ENCODE data around the gene HDAC1. TPM values are rescaled to one million over a fixed set of nuclear protein-coding genes. Genes with fewer than 3 reads are reported as not detected.

Gene HDAC1
- total and polyA plus RNA-seq, 2 of the 8 experiments (the other 6 are each of a cell fraction or from before 2014, with no cell fraction given), result 111 to 125 TPM

GRCh38 chr1:32350785-32351398, 59.0 kb downstream of the HDAC1 start (continued):
- TF ChIP-seq CHD7 (IDR thresholded peaks at IDR 0.05; ENCODE audit: insufficient replicate concordance, low read length) (no peak), TAF1 (IDR thresholded peaks at IDR 0.05; ENCODE audit: low read depth, low read length) (no peak), RFX5 (IDR thresholded peaks at IDR 0.05; ENCODE audit: borderline replicate concordance, low read depth, low read length) (no peak), RBBP5 (IDR thresholded peaks at IDR 0.05; ENCODE audit: borderline replicate concordance, low read depth, low read length) (no peak), CREB1 (IDR thresholded peaks at IDR 0.05) (no peak), BACH1 (IDR thresholded peaks at IDR 0.05; ENCODE audit: low read length) (no peak), SP2 (IDR thresholded peaks at IDR 0.05; ENCODE audit: low read length) (no peak), POU5F1 (IDR thresholded peaks at IDR 0.05; ENCODE audit: low read depth, low read length) (no peak), SP1 (IDR thresholded peaks at IDR 0.05; ENCODE audit: low read depth, low read length) (peak; percentile 74), EZH2 (IDR thresholded peaks at IDR 0.05; ENCODE audit: low read depth, low read length, severe bottlenecking) (no peak), CBX5 (IDR thresholded peaks at IDR 0.05; ENCODE audit: low read depth, low read length) (no peak), NANOG (IDR thresholded peaks at IDR 0.05; ENCODE audit: insufficient read depth, low read depth, low read length, poor library complexity, severe bottlenecking) (no peak)
